Stimulated activated naive CD8-positive, alpha-beta T cell treated with anti-CD3 and anti-CD28 coated beads, Interleukin-15, Interleukin-2, amounts not matched to agents 100 ng/mL and 50 ng/mL, for 24 hours (primary cell): ENCODE data around the gene ACMSD.
"Not testable (repeated sequence)": the region's sequence is repeated elsewhere in the genome, so short reads cannot be mapped to it uniquely, and the experiment has no call there.

Source experiments
- H3K27ac Mint-ChIP-seq: one replicate; pipeline ENCODE4 v1.8.0; 2021; ENCODE audit warnings: mild to moderate bottlenecking, mixed read lengths
- H3K27me3 Mint-ChIP-seq: one replicate; pipeline ENCODE4 v1.8.0; 2021; ENCODE audit warnings: mixed read lengths
- H3K36me3 Mint-ChIP-seq: one replicate; pipeline ENCODE4 v1.8.0; 2021; ENCODE audit warnings: low read depth, mixed read lengths
- H3K4me1 Mint-ChIP-seq: one replicate; pipeline ENCODE4 v1.8.0; 2021; ENCODE audit warnings: low read depth, mixed read lengths
- H3K4me3 Mint-ChIP-seq: one replicate; pipeline ENCODE4 v1.8.0; 2021; ENCODE audit warnings: mild to moderate bottlenecking, mixed read lengths
- H3K9me3 Mint-ChIP-seq: one replicate; pipeline ENCODE4 v1.8.0; 2021; ENCODE audit warnings: mixed read lengths

The ACMSD gene

GRCh38 chr2:134836986-134837385 is 1.4 kb upstream of the ACMSD start:
- H3K36me3 Mint-ChIP-seq = no peaks in the 10 kb centered on the region
- H3K27me3 Mint-ChIP-seq = peaks cover 35% of the 10 kb centered on the region
- no peak overlapping the region for H3K27ac Mint-ChIP-seq
- no peaks in the 10 kb centered on the region for H3K4me1 Mint-ChIP-seq
- peaks cover 14% of the 10 kb centered on the region for H3K9me3 Mint-ChIP-seq
- H3K4me3 Mint-ChIP-seq = no peak overlapping the region

DNA sequence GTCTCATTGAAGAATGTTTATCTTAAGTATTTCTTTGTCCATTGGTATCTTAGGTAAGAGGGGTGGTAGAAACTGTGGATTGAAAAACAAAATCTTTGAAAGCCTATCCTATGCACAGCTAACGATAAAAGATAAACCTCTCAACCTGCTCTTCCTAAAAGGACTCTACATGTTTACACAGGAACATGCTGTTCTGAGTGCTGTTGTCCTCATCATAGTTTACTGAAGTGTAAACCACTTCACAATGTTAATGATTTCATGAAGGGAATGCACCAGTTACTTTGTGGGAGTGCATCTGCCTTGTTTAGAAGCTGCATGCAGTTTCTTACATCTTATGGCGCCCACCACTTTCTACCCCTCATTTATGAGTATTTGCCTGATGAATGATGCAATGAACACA is 1.2 kb downstream of the ACMSD start:
- H3K27me3 Mint-ChIP-seq = peaks cover 35% of the 10 kb centered on the region
- H3K4me1 Mint-ChIP-seq = no peaks in the 10 kb centered on the region
- H3K27ac Mint-ChIP-seq = no peak overlapping the region
- no peak overlapping the region for H3K4me3 Mint-ChIP-seq
- H3K36me3 Mint-ChIP-seq = no peaks in the 10 kb centered on the region
- peaks cover 14% of the 10 kb centered on the region for H3K9me3 Mint-ChIP-seq

DNA sequence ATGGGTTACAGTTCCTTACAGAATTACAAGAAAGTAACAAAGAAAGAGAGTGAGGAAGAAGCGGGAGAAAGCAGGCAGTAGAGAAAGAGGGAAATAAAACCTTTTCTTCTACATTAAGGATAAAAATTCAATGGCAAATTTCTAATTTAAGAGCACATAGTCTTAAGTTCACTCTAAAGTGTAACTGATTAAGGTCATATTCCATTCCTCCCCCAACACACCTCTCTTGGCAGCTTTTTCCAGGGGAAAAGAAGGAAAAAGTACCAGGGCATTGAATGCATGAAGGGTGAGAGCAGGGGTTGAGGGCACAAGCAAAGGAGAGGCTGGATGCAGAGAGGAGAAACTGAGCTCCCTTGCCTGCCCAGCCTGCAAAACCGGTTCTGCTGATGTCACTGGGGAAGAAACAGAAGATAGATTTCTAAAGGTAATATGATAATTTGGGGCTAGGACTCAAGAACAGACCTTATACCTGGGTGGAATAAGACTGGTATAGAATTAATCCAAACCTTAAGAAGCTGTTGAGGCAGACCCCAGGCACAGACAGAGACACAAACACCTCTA is 4.6 kb downstream of the ACMSD start:
- H3K4me3 Mint-ChIP-seq = no peak overlapping the region
- no peak overlapping the region for H3K27ac Mint-ChIP-seq
- H3K27me3 Mint-ChIP-seq = peaks cover 17% of the 10 kb centered on the region
- no peaks in the 10 kb centered on the region for H3K4me1 Mint-ChIP-seq
- no peaks in the 10 kb centered on the region for H3K9me3 Mint-ChIP-seq
- H3K36me3 Mint-ChIP-seq = no peaks in the 10 kb centered on the region

DNA sequence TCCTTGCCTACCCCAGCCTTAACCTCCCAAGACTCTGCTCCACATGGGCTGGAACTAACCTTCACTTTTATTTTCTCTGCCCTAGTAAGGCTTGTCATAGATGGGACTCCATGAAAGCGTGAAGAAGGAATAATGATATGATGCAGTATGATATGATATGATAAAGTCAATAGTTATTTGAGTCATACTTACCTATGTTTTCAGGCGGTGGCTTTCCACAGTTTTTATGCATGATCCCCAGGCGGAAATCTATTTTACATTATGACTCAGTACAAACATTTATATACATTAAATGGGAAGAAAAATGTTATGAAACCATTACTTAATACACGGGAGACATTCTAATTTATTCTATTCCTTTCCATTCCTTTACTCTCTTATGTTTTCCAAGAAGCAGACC is 5.6 kb downstream of the ACMSD start:
- H3K9me3 Mint-ChIP-seq = no peaks in the 10 kb centered on the region
- H3K4me1 Mint-ChIP-seq = no peaks in the 10 kb centered on the region
- peaks cover 12% of the 10 kb centered on the region for H3K27me3 Mint-ChIP-seq
- H3K36me3 Mint-ChIP-seq = no peaks in the 10 kb centered on the region
- H3K27ac Mint-ChIP-seq = no peak overlapping the region
- no peak overlapping the region for H3K4me3 Mint-ChIP-seq

DNA sequence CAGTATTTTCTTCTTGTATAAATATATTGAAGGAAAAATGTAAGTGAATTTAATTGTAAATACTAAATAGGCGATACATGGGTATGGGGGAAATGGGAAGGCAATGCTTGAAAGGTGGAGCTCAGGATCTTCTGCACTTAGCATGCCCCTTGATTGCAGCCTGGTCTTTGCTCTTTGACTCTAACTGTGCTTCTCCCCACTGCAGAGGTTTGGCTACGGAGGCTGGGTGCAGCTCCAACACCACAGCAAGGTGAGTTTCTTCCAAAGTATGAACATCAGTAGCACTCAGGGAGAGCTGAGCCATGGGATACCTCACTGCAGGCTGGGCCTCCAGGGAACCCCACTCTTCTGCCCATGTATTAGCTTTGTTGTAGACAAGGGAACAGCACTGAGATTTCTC is 6.6 kb downstream of the ACMSD start:
- Mint-ChIP-seq H3K4me1 (no peaks in the 10 kb centered on the region), H3K27ac (no peak overlapping the region), H3K4me3 (no peak overlapping the region), H3K9me3 (no peaks in the 10 kb centered on the region), H3K27me3 (peaks cover 4% of the 10 kb centered on the region), H3K36me3 (no peaks in the 10 kb centered on the region)

DNA sequence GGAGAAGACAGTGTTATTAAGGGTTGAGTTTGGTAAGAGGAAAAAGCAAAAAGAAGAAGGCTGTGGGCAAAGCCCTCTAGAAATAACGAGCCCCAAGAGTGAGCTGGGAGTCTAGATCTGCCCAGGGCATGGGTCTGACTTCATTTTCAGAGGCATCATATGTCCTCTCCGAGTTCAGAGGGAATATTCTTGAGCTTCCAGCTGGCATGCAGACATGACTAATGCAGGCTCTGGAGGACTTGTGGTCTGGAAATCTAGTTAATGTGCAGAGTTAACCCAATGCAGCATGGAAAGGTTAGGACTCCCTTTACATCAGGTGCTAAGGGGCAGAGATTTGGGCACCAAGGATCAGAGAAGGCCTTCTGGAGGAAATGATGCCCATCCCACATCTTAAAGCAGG is 7.3 kb downstream of the ACMSD start:
- no peak overlapping the region for H3K27ac Mint-ChIP-seq
- no peaks in the 10 kb centered on the region for H3K4me1 Mint-ChIP-seq
- no peaks in the 10 kb centered on the region for H3K36me3 Mint-ChIP-seq
- peaks cover 4% of the 10 kb centered on the region for H3K27me3 Mint-ChIP-seq
- H3K4me3 Mint-ChIP-seq = no peak overlapping the region
- H3K9me3 Mint-ChIP-seq = no peaks in the 10 kb centered on the region

DNA sequence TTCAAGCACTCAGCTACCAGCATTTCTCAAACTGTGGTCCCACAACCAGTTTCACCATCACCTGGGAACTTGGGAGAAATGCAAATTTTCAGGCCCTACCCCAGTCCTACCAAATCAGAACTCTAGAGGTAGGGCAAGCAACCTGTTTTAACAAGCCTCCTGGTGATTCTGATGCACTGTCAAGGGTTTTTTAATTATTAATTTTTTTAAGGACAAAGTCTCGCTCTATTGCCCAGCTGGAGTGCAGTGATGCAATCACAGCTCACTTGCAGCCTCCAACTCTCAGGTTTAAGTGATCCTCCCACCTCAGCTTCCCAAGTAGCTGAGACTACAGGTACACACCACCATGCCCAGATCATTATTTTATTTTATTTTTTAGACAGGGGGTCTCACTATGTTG is 7.8 kb downstream of the ACMSD start:
- no peak overlapping the region for H3K27ac Mint-ChIP-seq
- no peaks in the 10 kb centered on the region for H3K36me3 Mint-ChIP-seq
- H3K4me3 Mint-ChIP-seq = no peak overlapping the region
- H3K4me1 Mint-ChIP-seq = no peaks in the 10 kb centered on the region
- H3K9me3 Mint-ChIP-seq = no peaks in the 10 kb centered on the region
- no peaks in the 10 kb centered on the region for H3K27me3 Mint-ChIP-seq

GRCh38 chr2:134847582-134847981 is 9.2 kb downstream of the ACMSD start:
- H3K9me3 Mint-ChIP-seq, H3K36me3 Mint-ChIP-seq, H3K27me3 Mint-ChIP-seq, H3K4me1 Mint-ChIP-seq, H3K27ac Mint-ChIP-seq, H3K4me3 Mint-ChIP-seq: not testable (repeated sequence)

- Mint-ChIP-seq H3K4me1 (no peaks in the 10 kb centered on the region), H3K36me3 (no peaks in the 10 kb centered on the region), H3K9me3 (no peaks in the 10 kb centered on the region), H3K27me3 (no peaks in the 10 kb centered on the region), H3K4me3 (no peak overlapping the region), H3K27ac (no peak overlapping the region)
These were observed 14.1 kb downstream of the ACMSD start for GRCh38 chr2:134852518-134852917.

DNA sequence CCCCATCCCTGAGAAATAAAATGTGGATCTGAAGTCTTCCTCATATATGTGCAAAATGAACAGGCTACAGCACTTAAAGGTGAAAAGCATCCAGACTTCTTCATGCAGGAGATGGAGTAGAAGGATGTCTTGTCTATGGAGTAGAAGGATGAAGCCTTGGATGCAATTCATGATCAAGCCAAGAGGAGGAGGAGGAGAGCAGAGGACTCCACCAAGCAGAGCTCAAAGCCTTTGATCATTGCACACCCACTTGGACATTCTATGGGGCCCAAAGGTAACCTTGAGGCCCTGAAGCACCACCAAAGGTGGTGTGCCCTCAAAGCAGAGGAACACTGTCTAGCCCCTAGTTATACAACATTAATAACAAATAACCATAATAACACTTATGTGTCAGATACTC is 17.3 kb downstream of the ACMSD start:
- Mint-ChIP-seq H3K27ac (no peak overlapping the region), H3K9me3 (no peaks in the 10 kb centered on the region), H3K4me3 (no peak overlapping the region), H3K4me1 (no peaks in the 10 kb centered on the region), H3K27me3 (no peaks in the 10 kb centered on the region), H3K36me3 (no peaks in the 10 kb centered on the region)

DNA sequence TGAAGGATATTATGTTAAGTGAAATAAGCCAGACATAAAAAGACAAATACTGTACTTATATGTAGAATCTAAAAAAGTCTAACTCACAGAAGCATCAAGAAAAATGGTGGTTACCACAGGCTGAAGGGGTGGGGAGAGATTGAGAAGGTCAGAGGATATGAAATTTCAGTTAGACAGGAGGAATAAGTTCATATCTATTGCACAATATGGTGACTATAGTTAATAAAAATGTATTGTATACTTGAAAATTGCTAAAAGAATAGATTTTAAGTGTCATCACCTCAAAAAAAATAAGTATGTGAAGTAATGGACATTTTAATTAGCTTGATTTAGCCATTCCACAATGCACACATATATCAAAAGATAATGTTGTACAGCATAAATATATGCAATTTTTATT is 19.8 kb downstream of the ACMSD start:
- Mint-ChIP-seq H3K27ac (no peak overlapping the region), H3K36me3 (no peaks in the 10 kb centered on the region), H3K27me3 (no peaks in the 10 kb centered on the region), H3K4me1 (no peaks in the 10 kb centered on the region), H3K9me3 (no peaks in the 10 kb centered on the region), H3K4me3 (no peak overlapping the region)

DNA sequence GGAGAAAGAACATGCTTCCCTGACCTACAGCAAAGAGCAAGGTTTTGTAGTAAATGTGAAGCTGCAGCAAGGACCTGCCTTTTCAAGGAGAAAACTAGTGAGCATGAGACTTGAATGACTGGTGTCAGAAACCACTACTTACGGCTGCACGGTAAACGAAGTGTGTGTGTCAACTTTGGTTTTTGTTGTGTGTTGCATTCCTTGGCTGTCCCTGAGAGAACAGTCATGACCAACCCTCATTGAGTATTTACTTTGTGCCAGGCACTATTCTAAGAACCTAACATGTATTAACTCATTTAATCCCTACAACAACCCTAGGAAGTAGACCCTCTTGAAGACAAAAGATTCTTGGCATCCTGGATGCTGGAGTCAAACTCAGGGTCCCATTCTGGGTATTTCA is 22.8 kb downstream of the ACMSD start:
- no peaks in the 10 kb centered on the region for H3K36me3 Mint-ChIP-seq
- no peak overlapping the region for H3K27ac Mint-ChIP-seq
- no peaks in the 10 kb centered on the region for H3K4me1 Mint-ChIP-seq
- no peaks in the 10 kb centered on the region for H3K9me3 Mint-ChIP-seq
- H3K4me3 Mint-ChIP-seq = no peak overlapping the region
- H3K27me3 Mint-ChIP-seq = no peaks in the 10 kb centered on the region

DNA sequence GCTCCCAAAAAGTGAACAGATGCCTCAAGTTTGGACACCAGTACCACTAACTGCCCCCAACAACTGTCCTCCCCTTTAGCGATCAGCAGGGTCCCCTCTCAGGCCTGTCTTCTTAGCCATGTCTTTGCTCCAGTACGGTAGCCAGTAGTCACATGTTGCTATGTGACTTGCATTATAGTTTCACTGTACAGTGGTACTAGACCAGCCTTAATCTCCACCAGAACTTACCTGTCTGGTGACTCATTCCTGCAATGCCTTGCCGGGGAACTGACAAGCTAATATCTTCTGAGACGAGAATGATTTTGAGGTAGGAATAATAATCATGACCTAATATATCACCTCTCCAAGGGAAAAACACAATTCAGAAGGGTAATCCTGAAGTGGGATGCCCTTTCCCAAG is 23.7 kb downstream of the ACMSD start:
- Mint-ChIP-seq H3K27ac (no peak overlapping the region), H3K27me3 (no peaks in the 10 kb centered on the region), H3K9me3 (no peaks in the 10 kb centered on the region), H3K36me3 (no peaks in the 10 kb centered on the region), H3K4me3 (no peak overlapping the region), H3K4me1 (no peaks in the 10 kb centered on the region)

GRCh38 chr2:134862674-134863073 is 24.3 kb downstream of the ACMSD start:
- H3K27me3 Mint-ChIP-seq = no peaks in the 10 kb centered on the region
- no peak overlapping the region for H3K4me3 Mint-ChIP-seq
- H3K9me3 Mint-ChIP-seq = no peaks in the 10 kb centered on the region
- H3K4me1 Mint-ChIP-seq = no peaks in the 10 kb centered on the region
- no peak overlapping the region for H3K27ac Mint-ChIP-seq
- no peaks in the 10 kb centered on the region for H3K36me3 Mint-ChIP-seq

DNA sequence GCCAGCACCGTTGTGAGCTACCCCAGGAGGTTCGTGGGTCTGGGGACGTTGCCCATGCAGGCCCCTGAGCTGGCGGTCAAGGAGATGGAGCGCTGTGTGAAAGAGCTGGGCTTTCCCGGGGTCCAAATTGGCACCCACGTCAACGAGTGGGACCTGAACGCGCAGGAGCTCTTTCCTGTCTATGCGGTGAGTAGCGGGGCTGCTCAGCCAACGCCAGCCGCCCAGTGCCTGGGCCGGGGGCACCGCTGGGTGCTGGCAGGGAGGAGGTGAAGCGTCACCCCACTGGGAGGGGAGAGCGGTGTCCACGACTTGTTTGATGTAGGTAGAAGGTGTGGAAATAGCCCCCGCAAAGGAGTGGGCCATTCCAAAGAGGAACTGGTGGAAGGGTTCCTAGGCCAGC is 25.0 kb downstream of the ACMSD start:
- Mint-ChIP-seq H3K36me3 (no peaks in the 10 kb centered on the region), H3K4me3 (no peak overlapping the region), H3K27me3 (no peaks in the 10 kb centered on the region), H3K9me3 (no peaks in the 10 kb centered on the region), H3K27ac (no peak overlapping the region), H3K4me1 (no peaks in the 10 kb centered on the region)

DNA sequence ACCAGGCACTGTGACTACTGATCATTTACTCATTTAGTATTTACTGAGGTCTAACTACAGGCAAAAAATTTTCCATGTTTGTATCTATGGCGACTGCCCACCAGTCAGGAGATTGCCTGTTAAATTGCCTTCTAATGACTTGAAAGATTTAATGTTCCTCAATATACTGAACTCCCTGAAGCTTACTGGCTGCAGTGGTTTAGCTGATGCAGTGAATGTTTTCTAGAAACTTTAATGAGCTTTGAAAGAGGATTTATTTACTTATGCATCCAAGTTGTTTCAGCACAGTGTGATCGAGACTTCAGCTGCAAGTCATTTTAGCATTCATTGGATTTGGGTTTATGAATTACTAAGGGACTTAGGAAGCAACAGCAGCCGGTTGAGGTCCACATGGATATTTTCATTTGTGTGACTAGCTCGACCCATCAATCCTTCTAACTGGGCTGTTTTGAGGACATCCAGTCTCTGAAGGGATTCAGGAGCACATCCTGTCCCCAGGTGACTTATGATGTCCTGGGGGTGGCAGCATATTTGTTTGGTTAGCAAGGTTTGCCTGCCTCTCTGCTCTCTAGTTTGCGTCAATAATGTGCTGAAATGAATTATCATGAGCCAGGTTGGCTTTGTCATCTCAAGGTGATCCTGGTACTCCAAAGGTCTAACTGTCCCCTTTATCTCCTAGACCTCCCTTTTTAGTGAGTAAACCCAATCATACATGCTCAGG is 26.8 kb downstream of the ACMSD start:
- no peak overlapping the region for H3K27ac Mint-ChIP-seq
- H3K27me3 Mint-ChIP-seq = no peaks in the 10 kb centered on the region
- no peak overlapping the region for H3K4me3 Mint-ChIP-seq
- H3K4me1 Mint-ChIP-seq = no peaks in the 10 kb centered on the region
- H3K9me3 Mint-ChIP-seq = no peaks in the 10 kb centered on the region
- no peaks in the 10 kb centered on the region for H3K36me3 Mint-ChIP-seq
